ENCODE results near the gene HDGFL3.

GRCh38 chr15:83209333-83209732, 1.7 kb upstream of the HDGFL3 start:
- no peak for TF ChIP-seq CTCF (IDR thresholded peaks at IDR 0.05)
- no peak for TF ChIP-seq POLR2AphosphoS5 (IDR thresholded peaks at IDR 0.05)
- no peak for TF ChIP-seq POLR2A (IDR thresholded peaks at IDR 0.05)

Measured in breast epithelium (tissue), 3 donors.